Measurements from ENCODE around the gene CROCC2.

CROCC2 gene

DNA sequence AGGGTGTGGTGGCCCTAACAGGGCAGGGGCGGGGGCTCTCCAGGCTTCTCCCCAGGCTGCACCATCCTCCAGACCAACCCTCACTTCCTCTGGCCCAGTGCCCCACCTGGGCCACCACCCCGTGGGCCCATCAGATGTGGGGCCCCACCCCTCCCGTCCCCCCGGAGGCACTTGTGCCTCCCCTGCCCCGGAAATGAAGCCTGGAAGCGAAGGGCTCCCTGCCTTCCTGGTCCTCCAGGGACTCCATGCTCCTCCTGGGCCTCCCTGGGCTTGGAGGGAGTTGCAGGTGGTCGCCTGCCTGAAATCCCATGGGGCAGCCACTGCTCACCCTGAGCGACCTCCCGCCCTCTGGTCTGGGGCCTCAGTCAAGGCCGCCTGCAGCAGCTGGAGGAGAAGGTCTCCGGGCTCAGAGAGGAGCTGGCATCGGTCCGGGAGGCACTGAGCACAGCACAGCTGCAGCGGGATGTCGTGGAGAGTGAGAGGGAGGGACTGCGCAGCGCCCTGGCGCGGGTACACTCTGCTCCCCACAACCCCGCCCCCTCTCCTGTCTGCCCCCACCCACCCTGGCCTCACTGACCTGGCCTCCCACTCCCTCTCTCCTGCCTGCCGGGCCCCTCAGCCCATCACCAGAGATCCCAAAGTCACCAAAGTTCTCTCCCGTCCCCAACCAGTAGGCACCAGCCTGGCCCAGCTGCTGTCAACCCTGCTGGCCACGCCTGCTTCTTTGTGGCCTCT is 28.0 kb downstream of the CROCC2 start:
- no peak for DNase-seq (ENCODE audit: low read depth, low spot score)

DNA sequence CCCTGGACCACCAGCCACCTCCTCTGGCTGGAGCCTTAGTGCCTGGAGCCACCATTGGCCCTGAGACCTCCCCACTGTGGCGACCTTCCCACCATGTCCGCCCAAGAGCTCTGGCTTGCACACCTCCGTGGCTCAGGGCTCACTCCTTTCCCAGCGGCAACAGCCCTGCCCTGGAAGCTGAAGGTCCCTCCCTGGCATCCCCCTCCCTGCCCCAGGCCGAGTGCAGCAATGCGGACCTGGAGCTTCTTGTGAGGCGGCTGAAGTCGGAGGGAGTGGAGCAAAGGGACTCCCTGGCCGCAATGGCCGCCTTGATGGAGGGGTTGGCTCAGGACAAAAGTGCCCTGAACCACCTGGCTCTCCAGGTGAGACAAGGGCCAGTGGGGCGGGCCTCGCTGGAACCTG is 28.6 kb downstream of the CROCC2 start:
- DNase-seq (ENCODE audit: low read depth, low spot score), result no peak

GRCh38 chr2:240935103-240935876 is 29.2 kb downstream of the CROCC2 start:
- DNase-seq (ENCODE audit: low read depth, low spot score), result no peak

GRCh38 chr2:240936106-240936505 is 30.0 kb downstream of the CROCC2 start:
- DNase-seq (ENCODE audit: low read depth, low spot score), result no peak

DNA sequence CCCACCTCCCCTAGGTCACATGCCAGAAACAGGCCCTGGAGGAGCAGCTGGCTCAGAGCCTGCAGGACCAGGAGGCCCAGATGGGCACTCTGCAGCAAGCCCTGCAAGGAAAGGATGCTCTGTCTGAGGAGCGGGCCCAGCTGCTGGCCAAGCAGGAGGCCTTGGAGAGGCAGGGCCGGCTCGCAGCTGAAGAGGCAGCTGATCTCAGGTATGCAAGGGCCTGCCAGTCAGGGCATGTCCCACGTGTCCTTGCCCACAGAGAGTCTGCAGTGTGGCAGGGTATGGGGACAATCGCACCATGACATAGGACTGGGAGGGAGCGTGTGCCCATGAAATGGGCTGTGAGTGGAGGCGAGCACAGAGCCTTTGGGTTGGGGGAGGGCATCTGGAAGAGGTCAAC is 39.9 kb downstream of the CROCC2 start:
- DNase-seq (ENCODE audit: low read depth, low spot score), result no peak

DNA sequence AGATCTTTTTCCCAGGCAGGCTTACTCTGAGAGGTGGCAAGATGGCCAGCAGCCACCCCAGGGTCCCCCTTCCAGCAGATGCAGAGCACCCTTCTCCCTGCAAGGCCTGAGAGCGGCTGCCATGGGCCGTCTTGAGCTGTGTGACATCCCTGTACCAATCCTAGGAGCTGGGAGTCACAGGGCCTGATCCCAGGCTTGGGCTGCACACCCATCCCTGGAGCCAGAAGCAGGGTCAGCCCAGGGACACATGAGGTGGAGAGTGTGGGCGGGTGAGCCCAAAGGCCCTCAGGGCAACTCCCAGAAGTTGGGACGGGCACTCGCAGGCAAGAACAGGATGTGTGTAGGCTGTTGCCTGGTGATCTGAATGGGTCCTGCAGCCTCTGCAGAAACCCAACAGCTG is 40.5 kb downstream of the CROCC2 start:
- DNase-seq (ENCODE audit: low read depth, low spot score), result no peak

GRCh38 chr2:240947176-240947575 is 41.0 kb downstream of the CROCC2 start:
- no peak for DNase-seq (ENCODE audit: low read depth, low spot score)

GRCh38 chr2:240947607-240948006 is 41.5 kb downstream of the CROCC2 start:
- no peak for DNase-seq (ENCODE audit: low read depth, low spot score)

- DNase-seq (ENCODE audit: low read depth, low spot score), result no peak
Observed at GRCh38 chr2:240948086-240948485, 42.0 kb downstream of the CROCC2 start.

GRCh38 chr2:240948905-240949790 is 43.0 kb downstream of the CROCC2 start:
- no peak for DNase-seq (ENCODE audit: low read depth, low spot score)

DNA sequence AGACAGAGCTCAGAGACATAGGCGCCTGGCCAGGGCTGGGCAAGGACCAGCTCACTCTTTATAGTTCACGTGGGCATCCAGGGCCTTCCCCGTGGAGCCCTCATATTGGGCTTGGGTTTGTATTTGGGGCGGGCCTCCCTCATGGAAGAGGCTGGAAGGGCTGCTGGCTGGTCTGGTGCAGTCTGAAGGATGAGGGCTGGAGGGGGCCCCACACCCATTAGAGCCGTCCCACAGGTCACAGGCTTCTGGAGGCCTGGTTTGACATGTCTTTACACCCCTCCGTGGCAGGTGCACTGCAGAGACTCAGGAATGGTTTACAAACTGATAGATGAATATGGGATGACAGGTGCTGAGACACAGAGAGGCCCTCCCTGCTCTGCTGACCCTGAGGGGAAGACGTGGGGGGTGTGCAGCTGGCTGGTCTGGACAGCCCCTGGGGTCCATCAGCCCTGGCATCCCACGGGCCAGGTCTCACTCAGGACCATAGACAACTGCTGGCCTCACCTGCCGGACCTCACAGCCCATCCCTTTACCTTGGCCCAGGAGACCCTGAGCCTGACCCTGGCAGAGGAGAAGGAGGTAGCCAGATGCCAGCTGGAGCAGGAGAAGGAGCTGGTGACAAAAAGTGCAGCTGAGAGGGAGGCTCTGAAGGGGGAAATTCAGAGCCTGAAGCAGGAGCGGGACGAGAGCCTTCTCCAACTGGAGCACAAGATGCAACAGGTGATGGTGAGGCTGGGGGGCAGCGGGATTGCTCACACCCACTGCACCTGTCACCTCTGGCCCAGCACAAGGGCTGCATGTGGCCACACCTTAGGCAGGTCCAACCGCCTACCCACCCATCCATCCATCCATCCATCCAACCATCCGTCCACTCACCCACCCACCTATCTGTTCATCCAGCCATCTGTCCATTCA is 43.9 kb downstream of the CROCC2 start:
- no peak for DNase-seq (ENCODE audit: low read depth, low spot score)

DNA sequence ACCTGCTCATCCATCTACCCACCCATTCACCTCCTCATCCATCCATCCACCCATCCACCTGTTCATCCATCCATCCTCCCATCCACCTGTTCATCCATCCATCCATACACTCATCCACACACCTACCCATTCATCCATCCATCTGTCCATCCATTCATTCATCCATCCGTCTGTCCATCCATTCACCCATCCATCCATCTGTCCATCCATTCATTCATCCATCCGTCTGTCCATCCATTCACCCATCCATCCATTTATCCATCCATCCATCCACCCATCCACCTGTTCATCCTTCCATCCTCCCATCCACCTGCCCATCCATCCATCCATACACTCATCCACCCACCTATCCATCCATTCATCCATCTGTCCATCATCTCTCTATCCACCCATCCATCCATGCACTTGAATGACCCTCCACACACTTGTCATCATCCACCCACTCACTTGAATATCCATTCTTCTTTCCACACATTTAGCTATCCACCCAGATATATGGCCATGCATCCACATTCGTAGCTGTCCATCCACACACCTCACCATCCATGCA is 45.0 kb downstream of the CROCC2 start:
- no peak for DNase-seq (ENCODE audit: low read depth, low spot score)

- DNase-seq (ENCODE audit: low read depth, low spot score), result no peak
Observed at GRCh38 chr2:240952496-240953246, 46.5 kb downstream of the CROCC2 start.

- DNase-seq (ENCODE audit: low read depth, low spot score), result no peak
Observed at GRCh38 chr2:240953426-240954410, 47.6 kb downstream of the CROCC2 start.

DNA sequence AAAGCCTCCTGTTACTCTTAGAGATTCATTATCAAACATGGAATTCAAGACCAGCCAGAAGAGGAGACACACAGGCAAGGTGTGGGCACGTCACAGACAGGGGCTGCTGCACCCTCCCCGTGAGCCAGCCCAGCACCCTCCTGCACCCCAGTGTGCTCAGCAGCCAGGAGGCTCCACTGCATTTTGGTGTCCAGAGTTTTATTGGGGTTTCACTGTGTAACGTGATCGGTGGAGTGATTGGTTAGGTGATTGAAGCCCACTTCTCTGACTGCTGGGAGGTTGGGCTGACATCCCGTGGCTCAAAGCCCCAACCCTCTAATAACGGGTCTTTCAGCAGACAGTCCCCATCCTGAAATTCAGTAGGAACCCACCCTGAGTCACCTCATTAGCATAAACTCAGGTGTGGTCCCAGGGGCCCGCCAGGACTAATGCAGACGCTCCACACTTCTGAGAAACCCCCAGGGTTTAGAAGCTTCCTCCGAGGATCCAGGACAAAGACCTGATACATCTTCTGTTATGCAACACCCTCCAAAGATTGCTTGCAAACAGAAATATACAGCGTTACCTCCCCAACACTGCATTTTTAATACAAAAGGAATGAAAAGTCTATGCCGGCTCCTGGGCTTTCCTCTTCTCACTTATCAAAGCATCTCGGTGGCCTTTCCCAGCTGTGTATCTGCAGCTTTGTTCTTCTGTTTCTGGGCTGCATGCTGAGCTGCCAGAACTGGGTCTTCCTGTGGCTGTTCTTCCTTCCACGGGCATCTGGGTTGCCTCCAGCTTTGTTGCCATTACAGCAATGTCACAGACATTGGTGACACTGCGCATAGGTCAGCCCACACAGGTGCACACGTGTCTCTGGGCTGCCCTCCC is 48.5 kb downstream of the CROCC2 start:
- no peak for DNase-seq (ENCODE audit: low read depth, low spot score)

DNA sequence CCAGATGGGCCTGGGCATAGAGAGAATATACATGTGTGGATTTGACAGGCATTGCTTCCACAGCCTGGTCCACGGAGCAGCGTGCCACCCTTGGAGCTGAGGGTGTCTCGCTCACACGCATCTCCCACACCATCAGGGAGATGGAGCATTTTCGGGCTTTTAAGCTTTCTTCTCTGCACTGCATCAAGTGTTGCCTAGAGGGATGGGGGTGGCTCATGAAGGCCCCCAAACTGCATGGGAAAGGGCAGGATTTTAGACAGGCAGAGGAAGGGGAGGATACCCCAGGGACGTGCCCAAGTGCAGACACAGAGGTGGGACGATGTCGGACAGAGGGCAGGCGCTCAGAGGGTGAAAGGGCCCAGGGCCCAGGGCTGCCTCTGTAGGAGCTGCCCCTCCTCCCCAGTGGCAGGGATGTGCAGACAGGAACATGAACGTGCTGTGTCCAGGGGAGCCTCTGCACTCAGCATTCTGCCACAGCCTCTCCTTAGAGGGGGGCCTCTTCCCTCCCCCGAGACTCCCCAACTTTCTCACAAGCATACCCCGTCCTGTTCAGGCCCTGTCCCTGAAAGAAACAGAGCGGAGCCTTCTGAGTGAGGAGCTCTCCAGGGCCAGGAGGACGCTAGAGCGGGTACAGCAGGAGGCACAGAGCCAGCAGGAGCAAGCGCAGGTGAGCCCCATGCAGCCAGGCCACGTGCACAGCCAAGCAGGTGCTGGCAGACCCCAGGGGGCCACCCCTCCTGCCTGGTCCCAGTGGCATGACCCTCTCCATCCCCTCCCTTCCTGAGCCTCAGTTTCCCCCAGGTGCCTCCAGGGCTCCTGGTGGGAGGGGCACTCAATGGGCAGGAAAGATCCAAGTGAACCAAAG is 49.4 kb downstream of the CROCC2 start:
- no peak for DNase-seq (ENCODE audit: low read depth, low spot score)
